HG02840 (cell line): ENCODE results near the gene CHST11.
"Not testable (repeated sequence)": the region's sequence is repeated elsewhere in the genome, so short reads cannot be mapped to it uniquely, and the experiment has no call there.

Experiments used
- ATAC-seq: cut with Tn5 transposase; IDR thresholded peaks from one replicate; pipeline ENCODE4 v1.9.1; 2021; ENCODE audit warnings: mild to moderate bottlenecking, moderate library complexity, moderate number of reproducible peaks; ENCODE audit not compliant: unreplicated experiment, low FRiP score

The CHST11 gene

GRCh38 chr12:104547235-104547634 is 90.5 kb downstream of the CHST11 start:
- no peak for ATAC-seq

GRCh38 chr12:104549815-104550480 is 93.2 kb downstream of the CHST11 start:
- ATAC-seq, result no peak

- ATAC-seq, result no peak
Observed at GRCh38 chr12:104551313-104551931, 94.7 kb downstream of the CHST11 start.

GRCh38 chr12:104553421-104553820 is 96.7 kb downstream of the CHST11 start:
- no peak for ATAC-seq

GRCh38 chr12:104555648-104556047 is 98.9 kb downstream of the CHST11 start:
- ATAC-seq, result no peak

GRCh38 chr12:104557488-104558195 is 100.9 kb downstream of the CHST11 start:
- ATAC-seq, result no peak

- no peak for ATAC-seq
Observed at GRCh38 chr12:104560881-104561280, 104.1 kb downstream of the CHST11 start.

GRCh38 chr12:104562763-104563162 is 106.0 kb downstream of the CHST11 start:
- no peak for ATAC-seq

- not testable (repeated sequence) for ATAC-seq
Observed at GRCh38 chr12:104564662-104565061, 107.9 kb downstream of the CHST11 start.

GRCh38 chr12:104565606-104566243 is 109.0 kb downstream of the CHST11 start:
- ATAC-seq, result no peak

- no peak for ATAC-seq
Observed at GRCh38 chr12:104566244-104566993, 109.7 kb downstream of the CHST11 start.

- no peak for ATAC-seq
Observed at GRCh38 chr12:104567832-104568486, 111.2 kb downstream of the CHST11 start.

- ATAC-seq, result no peak
Observed at GRCh38 chr12:104568487-104568868, 111.7 kb downstream of the CHST11 start.

- ATAC-seq, result no peak
Observed at GRCh38 chr12:104568935-104569334, 112.2 kb downstream of the CHST11 start.

- peak; percentile 75 for ATAC-seq
Observed at GRCh38 chr12:104569346-104570173, 112.8 kb downstream of the CHST11 start.

- ATAC-seq, result peak; percentile 10
Observed at GRCh38 chr12:104570174-104570907, 113.6 kb downstream of the CHST11 start.

- no peak for ATAC-seq
Observed at GRCh38 chr12:104571328-104571727, 114.6 kb downstream of the CHST11 start.

GRCh38 chr12:104574353-104574752 is 117.6 kb downstream of the CHST11 start:
- ATAC-seq, result not testable (repeated sequence)
